Epithelial cell of proximal tubule (primary cell): ENCODE data around the gene ATXN10. TPM values are rescaled to one million over a fixed set of nuclear protein-coding genes. Genes with fewer than 3 reads are reported as not detected.

Experiments used
- DNase-seq: peaks from one replicate; pipeline ENCODE4 v3.0.0-alpha.2; 2011; ENCODE audit warnings: low read depth
- H3K4me3 ChIP-seq: 2 replicates; pipeline ENCODE4 v1.5.1; 2011; ENCODE audit warnings: low read depth, mild to moderate bottlenecking, low read length
- CTCF ChIP-seq: conservative IDR thresholded peaks from 2 replicates; pipeline ENCODE4 v1.5.1; 2012; ENCODE audit warnings: low read depth, mild to moderate bottlenecking, low read length
- total RNA-seq: library from RNA; depleted of rRNA; stranded (reverse); fragments of >200 nt; gene quantifications from 2 replicates; pipeline ENCODE4 v1.2.3, GENCODE V29; 2015

ATXN10 gene
- total RNA-seq, 1 donor from 2014 or later = 118 TPM

GRCh38 chr22:45686004-45686403 lies 14.4 kb downstream of the ATXN10 start:
- TF ChIP-seq CTCF = no peak
- H3K4me3 ChIP-seq = no peak overlapping the region
- DNase-seq = no peak

DNA sequence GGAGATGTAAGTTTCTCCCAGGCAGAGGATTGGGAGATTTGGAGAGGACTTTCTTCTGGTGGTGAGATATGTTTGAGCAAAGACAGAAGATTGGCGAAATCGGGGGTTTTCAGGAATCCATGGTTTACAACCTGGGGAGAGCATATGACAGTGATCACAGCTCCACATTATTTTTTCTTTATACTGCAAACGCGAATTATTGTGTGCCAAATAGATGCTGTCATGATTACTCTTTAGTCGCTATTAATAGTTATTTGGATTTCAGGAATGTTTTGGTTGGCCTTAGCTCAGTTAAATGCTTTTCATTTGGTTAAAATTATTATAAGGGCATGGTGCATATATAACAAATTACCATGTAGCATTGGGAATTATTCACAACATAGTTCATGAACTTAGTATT lies 15.2 kb downstream of the ATXN10 start:
- no peak for TF ChIP-seq CTCF
- no peak for DNase-seq
- no peak overlapping the region for H3K4me3 ChIP-seq

- H3K4me3 ChIP-seq = no peak overlapping the region
- peak; percentile 76 for DNase-seq
- no peak for TF ChIP-seq CTCF
Measured at GRCh38 chr22:45688600-45689080, 17.0 kb downstream of the ATXN10 start.

DNA sequence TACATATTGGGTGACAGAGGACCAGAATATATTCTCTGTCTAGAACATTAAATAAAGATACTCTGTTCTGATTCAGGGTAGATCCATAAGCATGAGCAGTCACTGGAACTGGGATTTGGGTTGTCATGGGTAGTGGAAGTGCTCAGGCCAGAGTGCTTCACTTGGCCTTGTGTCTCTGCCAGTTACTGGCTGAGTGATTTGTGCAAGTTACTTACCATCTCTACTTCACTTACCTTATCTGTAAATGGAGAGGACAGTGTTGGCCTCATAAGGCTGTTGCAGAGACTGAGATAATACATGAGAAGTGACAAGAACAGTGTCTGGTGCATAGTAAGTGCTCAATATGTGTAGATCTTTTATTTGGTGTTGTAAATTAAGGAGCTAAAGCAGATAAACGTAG lies 17.6 kb downstream of the ATXN10 start:
- no peak for TF ChIP-seq CTCF
- no peak overlapping the region for H3K4me3 ChIP-seq
- DNase-seq = no peak

GRCh38 chr22:45690008-45690407 lies 18.4 kb downstream of the ATXN10 start:
- no peak for DNase-seq
- TF ChIP-seq CTCF = no peak

DNA sequence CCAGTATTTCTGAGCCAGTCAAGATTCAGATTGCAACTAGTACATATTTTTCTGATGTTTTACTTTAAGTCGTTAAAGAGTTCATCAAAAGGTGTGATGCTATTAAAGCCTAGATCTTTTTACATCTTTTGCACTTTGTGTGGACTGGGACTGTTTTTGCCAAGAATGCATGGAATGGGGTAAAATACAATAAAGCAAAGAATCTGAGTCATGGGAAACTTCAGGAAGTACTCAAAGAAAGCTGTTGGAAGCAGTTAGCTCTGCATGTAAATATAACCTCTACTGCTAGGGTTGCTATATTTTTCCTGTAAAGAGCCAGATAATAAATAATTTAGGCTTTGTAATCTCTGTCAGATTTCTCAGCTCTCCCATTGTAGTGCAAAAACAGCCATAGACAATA lies 20.9 kb downstream of the ATXN10 start:
- H3K4me3 ChIP-seq = no peak overlapping the region
- TF ChIP-seq CTCF = no peak
- no peak for DNase-seq

More at GRCh38 chr22:45690008-45690407, 18.4 kb downstream of the ATXN10 start:
- no peak overlapping the region for H3K4me3 ChIP-seq

DNA sequence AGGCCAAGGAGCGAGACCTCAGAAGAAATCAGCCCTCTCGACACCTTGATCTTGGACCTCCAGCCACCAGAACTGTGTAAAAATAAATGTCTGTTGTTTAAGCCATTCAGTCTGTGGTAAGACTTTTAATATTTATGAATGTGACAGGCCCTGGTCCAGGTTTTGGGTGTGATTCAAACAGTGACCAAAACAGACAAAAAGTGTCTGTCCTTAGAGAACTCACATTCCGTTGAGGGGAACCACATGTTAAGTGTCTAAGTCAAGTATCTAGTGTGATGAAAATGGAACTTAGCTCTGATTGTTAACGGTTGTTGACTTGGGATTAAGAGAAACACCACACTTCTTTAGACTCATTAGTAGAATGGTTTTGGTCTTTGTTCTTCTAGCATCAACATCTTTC lies 22.2 kb downstream of the ATXN10 start:
- H3K4me3 ChIP-seq = no peak overlapping the region
- no peak for TF ChIP-seq CTCF
- no peak for DNase-seq
